ENCODE measurements around the gene IGSF21.

The IGSF21 gene

GRCh38 chr1:18121072-18121820 lies 13.6 kb downstream of the IGSF21 start:
- no peak for DNase-seq

GRCh38 chr1:18123467-18123992 lies 15.9 kb downstream of the IGSF21 start:
- no peak for DNase-seq

GRCh38 chr1:18124977-18125376 lies 17.4 kb downstream of the IGSF21 start:
- no peak for DNase-seq

GRCh38 chr1:18126616-18127015 lies 19.0 kb downstream of the IGSF21 start:
- no peak for DNase-seq

GRCh38 chr1:18128298-18128697 lies 20.7 kb downstream of the IGSF21 start:
- no peak for DNase-seq

GRCh38 chr1:18130356-18130755 lies 22.8 kb downstream of the IGSF21 start:
- DNase-seq: no peak

- DNase-seq: no peak
Observed at GRCh38 chr1:18132022-18132710, 24.6 kb downstream of the IGSF21 start.

- no peak for DNase-seq
Observed at GRCh38 chr1:18132711-18133541, 25.3 kb downstream of the IGSF21 start.

- no peak for DNase-seq
Observed at GRCh38 chr1:18134324-18135046, 26.9 kb downstream of the IGSF21 start.

- no peak for DNase-seq
Observed at GRCh38 chr1:18137759-18138345, 30.3 kb downstream of the IGSF21 start.

- no peak for DNase-seq
Observed at GRCh38 chr1:18139198-18139981, 31.8 kb downstream of the IGSF21 start.

GRCh38 chr1:18140411-18140810 lies 32.8 kb downstream of the IGSF21 start:
- DNase-seq: no peak

- no peak for DNase-seq
Observed at GRCh38 chr1:18141661-18142060, 34.1 kb downstream of the IGSF21 start.

GRCh38 chr1:18142471-18142870 lies 34.9 kb downstream of the IGSF21 start:
- DNase-seq: no peak

GRCh38 chr1:18142969-18143368 lies 35.4 kb downstream of the IGSF21 start:
- no peak for DNase-seq

GRCh38 chr1:18144062-18144461 lies 36.5 kb downstream of the IGSF21 start:
- DNase-seq: no peak

GRCh38 chr1:18144916-18145647 lies 37.5 kb downstream of the IGSF21 start:
- no peak for DNase-seq

- no peak for DNase-seq
Observed at GRCh38 chr1:18145851-18146618, 38.4 kb downstream of the IGSF21 start.

GRCh38 chr1:18146886-18147285 lies 39.3 kb downstream of the IGSF21 start:
- DNase-seq: no peak

GRCh38 chr1:18147672-18148071 lies 40.1 kb downstream of the IGSF21 start:
- DNase-seq: no peak

Measured in CD4-positive, alpha-beta T cell treated with Interleukin-15 for 1 hour (primary cell).